Osteoblast (primary cell): Measurements from ENCODE around the gene ADAMTS19. TPM values are rescaled to one million over a fixed set of nuclear protein-coding genes. Genes with fewer than 3 reads are reported as not detected.

Experiments
- DNase-seq: peaks from one replicate; pipeline ENCODE4 v3.0.0; 2011; ENCODE audit warnings: low spot score, mixed read lengths; ENCODE audit not compliant: insufficient read length; ENCODE audit errors: missing footprints
- H2AFZ ChIP-seq: 2 replicates; pipeline ENCODE4 v1.6.0; 2011; ENCODE audit warnings: mild to moderate bottlenecking, low read length
- H3K27ac ChIP-seq: 2 replicates; pipeline ENCODE4 v1.5.1; 2011; ENCODE audit warnings: mild to moderate bottlenecking, low read depth, low read length, moderate library complexity
- H3K27me3 ChIP-seq: 2 replicates; pipeline ENCODE4 v1.6.0; 2012; ENCODE audit warnings: mild to moderate bottlenecking, control low read depth, inconsistent platforms, low read length, moderate library complexity; ENCODE audit not compliant: insufficient read depth
- H3K36me3 ChIP-seq: 2 replicates; pipeline ENCODE4 v1.5.1; 2011; ENCODE audit warnings: mild to moderate bottlenecking, low read length, control low read depth, moderate library complexity; ENCODE audit not compliant: insufficient read depth
- H3K4me1 ChIP-seq: 2 replicates; pipeline ENCODE4 v1.5.1; 2011; ENCODE audit warnings: mild to moderate bottlenecking, low read length, control low read depth, moderate library complexity; ENCODE audit not compliant: insufficient read depth
- H3K4me2 ChIP-seq: 2 replicates; pipeline ENCODE4 v1.6.0; 2011; ENCODE audit warnings: mild to moderate bottlenecking, low read length; ENCODE audit not compliant: insufficient read depth
- H3K4me3 ChIP-seq: fragments of 200-600 bp; sonication (generic); 3 replicates; pipeline ENCODE4 v1.5.1; 2012; ENCODE audit warnings: mild to moderate bottlenecking, low read length, inconsistent platforms; ENCODE audit not compliant: insufficient read depth
- H3K79me2 ChIP-seq: 2 replicates; pipeline ENCODE4 v1.6.0; 2012; ENCODE audit warnings: mild to moderate bottlenecking, low read length, control low read depth, inconsistent platforms; ENCODE audit not compliant: insufficient read depth
- H3K9me3 ChIP-seq: 2 replicates; pipeline ENCODE4 v1.5.1; 2011; ENCODE audit warnings: low read depth, low read length, control low read depth
- H4K20me1 ChIP-seq: 2 replicates; pipeline ENCODE4 v1.6.0; 2012; ENCODE audit warnings: mild to moderate bottlenecking, low read length, control low read depth; ENCODE audit not compliant: insufficient read depth
- total RNA-seq: library from RNA; depleted of rRNA; stranded (reverse); fragments of >200 nt; gene quantifications from 2 replicates; pipeline ENCODE4 v1.2.3, GENCODE V29; 2012
- TF ChIP-seq, protein P1 (sequence below): IDR thresholded peaks from 2 replicates; pipeline ENCODE4 v1.5.1; 2011; ENCODE audit warnings: mild to moderate bottlenecking, low read depth, low read length, moderate library complexity; ENCODE audit errors: extremely low read depth

The ADAMTS19 gene
- total RNA-seq, 1 donor: not detected

DNA sequence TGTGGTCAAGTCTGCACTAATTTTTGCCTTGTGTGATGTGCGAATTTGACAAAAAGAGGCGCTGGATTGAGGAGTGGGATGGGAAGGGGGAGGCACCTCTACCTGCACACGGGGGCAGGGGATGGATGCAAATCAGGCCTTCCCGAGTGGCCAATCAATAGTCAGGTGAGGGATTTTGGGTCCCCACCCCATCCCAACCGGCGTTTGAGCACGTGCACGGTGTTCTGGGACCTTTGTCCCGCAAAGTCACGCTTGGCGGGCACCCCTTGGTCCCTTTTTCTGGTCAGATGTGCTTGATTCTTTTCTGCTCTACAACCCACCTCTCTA is 685 bp upstream of the ADAMTS19 start:
- H3K9me3 ChIP-seq: no peaks in the 10 kb centered on the region
- H3K4me2 ChIP-seq: peak overlapping the region; percentile 53
- peaks cover 4% of the 10 kb centered on the region for H3K4me1 ChIP-seq
- DNase-seq: no peak
- no peaks in the 10 kb centered on the region for H3K36me3 ChIP-seq
- H3K4me3 ChIP-seq: no peak overlapping the region
- peak overlapping the region; percentile 47 for H2AFZ ChIP-seq
- no peaks in the 10 kb centered on the region for H4K20me1 ChIP-seq
- TF ChIP-seq, protein P1, sequence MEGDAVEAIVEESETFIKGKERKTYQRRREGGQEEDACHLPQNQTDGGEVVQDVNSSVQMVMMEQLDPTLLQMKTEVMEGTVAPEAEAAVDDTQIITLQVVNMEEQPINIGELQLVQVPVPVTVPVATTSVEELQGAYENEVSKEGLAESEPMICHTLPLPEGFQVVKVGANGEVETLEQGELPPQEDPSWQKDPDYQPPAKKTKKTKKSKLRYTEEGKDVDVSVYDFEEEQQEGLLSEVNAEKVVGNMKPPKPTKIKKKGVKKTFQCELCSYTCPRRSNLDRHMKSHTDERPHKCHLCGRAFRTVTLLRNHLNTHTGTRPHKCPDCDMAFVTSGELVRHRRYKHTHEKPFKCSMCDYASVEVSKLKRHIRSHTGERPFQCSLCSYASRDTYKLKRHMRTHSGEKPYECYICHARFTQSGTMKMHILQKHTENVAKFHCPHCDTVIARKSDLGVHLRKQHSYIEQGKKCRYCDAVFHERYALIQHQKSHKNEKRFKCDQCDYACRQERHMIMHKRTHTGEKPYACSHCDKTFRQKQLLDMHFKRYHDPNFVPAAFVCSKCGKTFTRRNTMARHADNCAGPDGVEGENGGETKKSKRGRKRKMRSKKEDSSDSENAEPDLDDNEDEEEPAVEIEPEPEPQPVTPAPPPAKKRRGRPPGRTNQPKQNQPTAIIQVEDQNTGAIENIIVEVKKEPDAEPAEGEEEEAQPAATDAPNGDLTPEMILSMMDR: no peak
- peaks cover 10% of the 10 kb centered on the region for H3K27me3 ChIP-seq
- no peaks in the 10 kb centered on the region for H3K79me2 ChIP-seq
- H3K27ac ChIP-seq: no peak overlapping the region

DNA sequence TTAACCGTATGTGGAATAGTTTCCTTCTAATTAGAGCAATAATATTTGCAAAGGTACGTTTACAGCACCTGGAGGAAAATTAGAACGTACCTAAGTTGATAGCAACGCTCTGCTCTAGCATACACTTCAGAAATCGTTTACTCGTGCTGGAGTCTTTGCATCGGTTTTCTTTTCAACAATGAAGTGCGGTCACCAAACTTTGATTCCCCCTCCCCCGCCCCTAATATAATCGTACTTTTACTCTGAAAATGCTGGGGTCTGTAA is 506 bp downstream of the ADAMTS19 start:
- H3K79me2 ChIP-seq: no peaks in the 10 kb centered on the region
- no peaks in the 10 kb centered on the region for H3K36me3 ChIP-seq
- no peaks in the 10 kb centered on the region for H4K20me1 ChIP-seq
- no peaks in the 10 kb centered on the region for H3K9me3 ChIP-seq
- H3K4me3 ChIP-seq: peak overlapping the region; percentile 21
- no peak overlapping the region for H2AFZ ChIP-seq
- no peak for DNase-seq
- H3K27ac ChIP-seq: no peak overlapping the region
- H3K27me3 ChIP-seq: peaks cover 10% of the 10 kb centered on the region
- peaks cover 4% of the 10 kb centered on the region for H3K4me1 ChIP-seq
- TF ChIP-seq, protein P1: no peak
- H3K4me2 ChIP-seq: peak overlapping the region; percentile 56

DNA sequence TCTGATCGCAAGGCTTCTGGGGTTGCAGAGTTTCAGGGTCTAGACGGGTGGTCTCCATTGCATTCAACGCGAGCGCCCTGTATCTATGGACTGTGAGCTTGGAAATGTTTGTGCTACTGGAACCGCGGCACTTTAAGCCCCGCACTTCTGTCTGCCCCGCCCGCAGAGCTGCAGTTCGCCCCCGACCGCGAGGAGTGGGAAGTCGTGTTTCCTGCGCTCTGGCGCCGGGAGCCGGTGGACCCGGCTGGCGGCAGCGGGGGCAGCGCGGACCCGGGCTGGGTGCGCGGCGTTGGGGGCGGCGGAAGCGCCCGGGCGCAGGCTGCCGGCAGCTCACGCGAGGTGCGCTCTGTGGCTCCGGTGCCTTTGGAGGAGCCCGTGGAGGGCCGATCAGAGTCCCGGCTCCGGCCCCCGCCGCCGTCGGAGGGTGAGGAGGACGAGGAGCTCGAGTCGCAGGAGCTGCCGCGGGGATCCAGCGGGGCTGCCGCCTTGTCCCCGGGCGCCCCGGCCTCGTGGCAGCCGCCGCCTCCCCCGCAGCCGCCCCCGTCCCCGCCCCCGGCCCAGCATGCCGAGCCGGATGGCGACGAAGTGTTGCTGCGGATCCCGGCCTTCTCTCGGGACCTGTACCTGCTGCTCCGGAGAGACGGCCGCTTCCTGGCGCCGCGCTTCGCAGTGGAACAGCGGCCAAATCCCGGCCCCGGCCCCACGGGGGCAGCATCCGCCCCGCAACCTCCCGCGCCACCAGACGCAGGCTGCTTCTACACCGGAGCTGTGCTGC is 1.0 kb downstream of the ADAMTS19 start:
- TF ChIP-seq, protein P1: no peak
- Histone ChIP-seq H3K4me3 (peak overlapping the region; percentile 21), H3K79me2 (no peaks in the 10 kb centered on the region), H3K4me2 (peak overlapping the region; percentile 56), H3K4me1 (peaks cover 4% of the 10 kb centered on the region), H3K27me3 (peaks cover 10% of the 10 kb centered on the region), H2AFZ (no peak overlapping the region), H4K20me1 (no peaks in the 10 kb centered on the region), H3K36me3 (no peaks in the 10 kb centered on the region), H3K27ac (no peak overlapping the region), H3K9me3 (no peaks in the 10 kb centered on the region)
- DNase-seq: peak; percentile 83

DNA sequence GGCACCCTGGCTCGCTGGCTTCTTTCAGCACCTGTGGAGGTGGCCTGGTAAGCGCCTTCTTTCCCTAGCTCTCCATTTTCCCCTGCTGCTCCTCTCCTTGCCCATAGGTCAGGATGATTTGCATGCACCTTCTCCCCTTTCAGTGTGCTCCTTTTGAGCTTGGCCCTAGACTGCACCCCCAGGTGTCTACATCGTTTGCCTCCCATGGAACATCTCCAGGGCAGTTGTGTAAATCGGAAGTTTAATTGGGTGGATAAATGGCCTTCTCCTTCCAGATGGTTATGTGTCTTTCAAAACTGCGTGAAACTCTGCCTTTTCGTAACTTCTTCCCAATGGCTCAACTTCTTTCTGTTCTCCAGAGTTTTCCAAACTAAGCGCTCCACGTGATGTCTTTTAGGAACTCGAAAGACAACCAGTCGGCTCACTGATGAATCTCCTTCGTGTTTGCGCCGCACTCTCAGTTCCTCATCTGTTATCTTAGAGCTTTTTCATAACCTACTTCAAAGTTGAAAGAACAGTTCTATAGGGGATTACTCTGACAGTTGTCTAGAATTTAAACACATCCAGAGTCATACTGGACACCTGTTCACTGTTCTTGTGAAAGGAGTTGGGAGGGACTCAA is 1.7 kb downstream of the ADAMTS19 start:
- H3K4me1 ChIP-seq: peaks cover 4% of the 10 kb centered on the region
- H3K36me3 ChIP-seq: no peaks in the 10 kb centered on the region
- H3K4me3 ChIP-seq: no peak overlapping the region
- H4K20me1 ChIP-seq: no peaks in the 10 kb centered on the region
- no peak overlapping the region for H3K27ac ChIP-seq
- H3K9me3 ChIP-seq: no peaks in the 10 kb centered on the region
- no peak overlapping the region for H2AFZ ChIP-seq
- H3K4me2 ChIP-seq: peak overlapping the region; percentile 23
- TF ChIP-seq, protein P1: no peak
- H3K79me2 ChIP-seq: no peaks in the 10 kb centered on the region
- DNase-seq: peak; percentile 10
- H3K27me3 ChIP-seq: peaks cover 10% of the 10 kb centered on the region
